ENCODE results near the gene CLRN3.

DNA sequence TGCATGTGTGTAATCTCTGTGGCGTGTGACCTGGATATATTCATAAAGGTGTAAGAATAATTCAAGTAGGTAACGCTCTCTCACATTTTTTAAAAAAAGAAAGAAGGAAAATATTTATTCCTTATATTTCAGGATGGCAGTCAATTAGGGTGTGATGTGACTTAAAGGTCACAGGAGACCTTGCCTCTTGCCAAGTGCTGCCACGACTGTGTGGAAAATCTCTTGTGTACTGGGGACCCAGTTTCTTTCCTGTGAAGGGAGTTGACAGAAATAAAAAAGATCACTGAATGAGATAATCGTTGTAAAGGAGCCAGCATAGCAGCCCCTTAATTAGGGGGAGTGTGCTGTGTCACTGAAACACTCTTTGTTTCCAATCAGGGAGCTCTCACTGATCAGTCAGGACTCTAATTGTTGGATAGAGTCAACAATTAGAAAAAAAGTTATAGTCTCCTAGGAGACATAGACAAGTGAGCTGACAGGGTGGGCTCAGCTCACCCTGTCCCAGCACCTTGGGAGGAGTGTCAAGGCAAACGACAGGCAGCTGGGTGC is 45.2 kb upstream of the CLRN3 start:
- TF ChIP-seq, protein P1, sequence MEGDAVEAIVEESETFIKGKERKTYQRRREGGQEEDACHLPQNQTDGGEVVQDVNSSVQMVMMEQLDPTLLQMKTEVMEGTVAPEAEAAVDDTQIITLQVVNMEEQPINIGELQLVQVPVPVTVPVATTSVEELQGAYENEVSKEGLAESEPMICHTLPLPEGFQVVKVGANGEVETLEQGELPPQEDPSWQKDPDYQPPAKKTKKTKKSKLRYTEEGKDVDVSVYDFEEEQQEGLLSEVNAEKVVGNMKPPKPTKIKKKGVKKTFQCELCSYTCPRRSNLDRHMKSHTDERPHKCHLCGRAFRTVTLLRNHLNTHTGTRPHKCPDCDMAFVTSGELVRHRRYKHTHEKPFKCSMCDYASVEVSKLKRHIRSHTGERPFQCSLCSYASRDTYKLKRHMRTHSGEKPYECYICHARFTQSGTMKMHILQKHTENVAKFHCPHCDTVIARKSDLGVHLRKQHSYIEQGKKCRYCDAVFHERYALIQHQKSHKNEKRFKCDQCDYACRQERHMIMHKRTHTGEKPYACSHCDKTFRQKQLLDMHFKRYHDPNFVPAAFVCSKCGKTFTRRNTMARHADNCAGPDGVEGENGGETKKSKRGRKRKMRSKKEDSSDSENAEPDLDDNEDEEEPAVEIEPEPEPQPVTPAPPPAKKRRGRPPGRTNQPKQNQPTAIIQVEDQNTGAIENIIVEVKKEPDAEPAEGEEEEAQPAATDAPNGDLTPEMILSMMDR (conservative IDR thresholded peaks at IDR 0.05): no peak
- no peak for TF ChIP-seq EZH2 (IDR thresholded peaks at IDR 0.05; ENCODE audit: low read depth)

Measured in PC-9 (cell line).